Activated CD8-positive, alpha-beta T cell treated with anti-CD3 and anti-CD28 coated beads for 36 hours (primary cell): ENCODE measurements around the gene ANAPC4. TPM values are rescaled to one million over a fixed set of nuclear protein-coding genes. Genes with fewer than 3 reads are reported as not detected.

ENCODE experiments used
- ATAC-seq: fragments of 200-7000 bp; cut with Tn5 transposase; one replicate; pipeline ENCODE4 v1.10.0; 2021; ENCODE audit warnings: mild to moderate bottlenecking, moderate library complexity
- CTCF ChIA-PET: fragments of 350-600 bp; sonication (Branson Sonifier 250); formaldehyde crosslinking; loops from one replicate; lab custom pipeline; 2021; ENCODE audit warnings: antibody characterized with exemption; lab: Charles Lee
- POLR2A ChIA-PET: fragments of 350-600 bp; sonication (Branson Sonifier 250); formaldehyde crosslinking; loops from one replicate; lab custom pipeline; 2021; ENCODE audit warnings: antibody characterized with exemption; lab: Charles Lee
- DNase-seq: peaks from one replicate; pipeline ENCODE4 v3.0.0-alpha.2; 2020
- H3K27ac Mint-ChIP-seq: one replicate; pipeline ENCODE4 v1.8.0; 2021; ENCODE audit warnings: mild to moderate bottlenecking, mixed read lengths
- H3K27me3 Mint-ChIP-seq: one replicate; pipeline ENCODE4 v1.8.0; 2021; ENCODE audit warnings: mixed read lengths
- H3K36me3 Mint-ChIP-seq: one replicate; pipeline ENCODE4 v1.8.0; 2021; ENCODE audit warnings: low read depth, mixed read lengths
- H3K4me1 Mint-ChIP-seq: one replicate; pipeline ENCODE4 v1.8.0; 2021; ENCODE audit warnings: low read depth, mixed read lengths
- H3K4me3 Mint-ChIP-seq: one replicate; pipeline ENCODE4 v1.8.0; 2021; ENCODE audit warnings: mild to moderate bottlenecking, moderate library complexity, mixed read lengths
- H3K9me3 Mint-ChIP-seq: one replicate; pipeline ENCODE4 v1.8.0; 2021; ENCODE audit warnings: mixed read lengths
- CTCF ChIP-seq: fragments of 200-600 bp; IDR thresholded peaks from one replicate; pipeline ENCODE4 v1.8.0; 2022; ENCODE audit warnings: antibody characterized with exemption, mild to moderate bottlenecking
- intact Hi-C: fragments of 100-400 bp; cut with micrococcal nuclease; formaldehyde crosslinking; loops from one replicate; pipeline ENCODE4 v1.10.0; 2022
- total RNA-seq, 2 experiments: library from RNA; stranded (reverse); gene quantifications; one replicate each; pipeline ENCODE4 v1.2.3, GENCODE V29; 2021

Gene ANAPC4
- total RNA-seq, 2 experiments from 2014 or later: 29.2 to 31.4 TPM

GRCh38 chr4:25350561-25350960, 26.5 kb upstream of the ANAPC4 start:
- CTCF ChIA-PET: interaction anchor here (1.3 to 3.6 kb wide), 3 partner anchors 17 to 39 kb away, joined by 7 to 15 read pairs (median 9); partner anchors contain the start of gene ZCCHC4
- H3K27me3 Mint-ChIP-seq: no peaks in the 10 kb centered on the region
- POLR2A ChIA-PET: interaction anchor here (1.3 kb wide), 1 partner anchor 75 kb away, joined by 3 read pairs; no protein-coding TSS in a partner anchor

GRCh38 chr4:25351777-25352416, 25.2 kb upstream of the ANAPC4 start:
- no peak for ATAC-seq
- CTCF ChIA-PET: interaction anchor here (1.3 to 3.6 kb wide), 3 partner anchors 16 to 40 kb away, joined by 7 to 15 read pairs (median 9); partner anchors contain the start of gene ZCCHC4
- H3K4me1 Mint-ChIP-seq: peaks cover 3% of the 10 kb centered on the region
- POLR2A ChIA-PET: interaction anchor here (0.6 to 1.3 kb wide), 2 partner anchors 64 to 74 kb away, joined by 3 read pairs; no protein-coding TSS in a partner anchor
- H3K4me3 Mint-ChIP-seq: no peak overlapping the region
- H3K27me3 Mint-ChIP-seq: no peaks in the 10 kb centered on the region
- peaks cover 2% of the 10 kb centered on the region for H3K36me3 Mint-ChIP-seq
- no peak overlapping the region for H3K27ac Mint-ChIP-seq
- DNase-seq: no peak
- TF ChIP-seq CTCF: no peak
- intact Hi-C loops: no loop called here
- no peaks in the 10 kb centered on the region for H3K9me3 Mint-ChIP-seq

More at GRCh38 chr4:25350561-25350960, 26.5 kb upstream of the ANAPC4 start:
- Mint-ChIP-seq H3K27ac (no peak overlapping the region), H3K4me1 (peaks cover 7% of the 10 kb centered on the region), H3K36me3 (peaks cover 2% of the 10 kb centered on the region), H3K9me3 (no peaks in the 10 kb centered on the region), H3K4me3 (no peak overlapping the region)
- TF ChIP-seq CTCF: no peak
- ATAC-seq: no peak
- DNase-seq: no peak
- intact Hi-C loops: no loop called here

- no peak overlapping the region for H3K27ac Mint-ChIP-seq
- POLR2A ChIA-PET: no interaction called here
- H3K27me3 Mint-ChIP-seq: no peaks in the 10 kb centered on the region
- intact Hi-C loops: no loop called here
- H3K4me1 Mint-ChIP-seq: no peaks in the 10 kb centered on the region
- no peaks in the 10 kb centered on the region for H3K9me3 Mint-ChIP-seq
- TF ChIP-seq CTCF: no peak
- H3K4me3 Mint-ChIP-seq: no peak overlapping the region
- DNase-seq (no peak), ATAC-seq (no peak)
- CTCF ChIA-PET: interaction anchor here (4.2 kb wide), 1 partner anchor 11 kb away, joined by 21 read pairs; no protein-coding TSS in a partner anchor
- peaks cover 8% of the 10 kb centered on the region for H3K36me3 Mint-ChIP-seq
Measured at GRCh38 chr4:25356068-25356467, 21.0 kb upstream of the ANAPC4 start.

GRCh38 chr4:25358515-25359275, 18.4 kb upstream of the ANAPC4 start:
- Mint-ChIP-seq H3K9me3 (no peaks in the 10 kb centered on the region), H3K36me3 (peaks cover 7% of the 10 kb centered on the region), H3K27ac (no peak overlapping the region), H3K27me3 (no peaks in the 10 kb centered on the region), H3K4me1 (no peaks in the 10 kb centered on the region), H3K4me3 (no peak overlapping the region)
- ChIA-PET POLR2A (no interaction called here), CTCF (interaction anchor here (2.1 to 4.2 kb wide), 2 partner anchors 8 to 46 kb away, joined by 8 to 21 read pairs; partner anchors contain the start of gene ZCCHC4)
- no peak for DNase-seq
- no peak for ATAC-seq
- intact Hi-C loops: no loop called here
- no peak for TF ChIP-seq CTCF
